Coronary artery (tissue), 2 donors: ENCODE data around the gene TOMT.
"Not testable (repeated sequence)": the region's sequence is repeated elsewhere in the genome, so short reads cannot be mapped to it uniquely, and the experiment has no call there.

Experiments used
- DNase-seq: peaks from one replicate; pipeline ENCODE4 v3.0.0-alpha.2; 2017; ENCODE audit warnings: low spot score
- H3K27ac ChIP-seq, 2 donors: fragments of 200-600 bp; sonication (generic); one replicate each; pipeline ENCODE4 v1.5.1; 2016 to 2019
- H3K4me3 ChIP-seq: fragments of 200-600 bp; sonication (generic); 2 replicates; pipeline ENCODE4 v1.5.1; 2016; ENCODE audit warnings: mild to moderate bottlenecking, moderate library complexity
- TF ChIP-seq, protein P1 (sequence below): fragments of 200-600 bp; sonication (generic); IDR thresholded peaks from one replicate; pipeline ENCODE4 v1.5.1; 2019; ENCODE audit warnings: antibody characterized with exemption

TOMT gene

DNA sequence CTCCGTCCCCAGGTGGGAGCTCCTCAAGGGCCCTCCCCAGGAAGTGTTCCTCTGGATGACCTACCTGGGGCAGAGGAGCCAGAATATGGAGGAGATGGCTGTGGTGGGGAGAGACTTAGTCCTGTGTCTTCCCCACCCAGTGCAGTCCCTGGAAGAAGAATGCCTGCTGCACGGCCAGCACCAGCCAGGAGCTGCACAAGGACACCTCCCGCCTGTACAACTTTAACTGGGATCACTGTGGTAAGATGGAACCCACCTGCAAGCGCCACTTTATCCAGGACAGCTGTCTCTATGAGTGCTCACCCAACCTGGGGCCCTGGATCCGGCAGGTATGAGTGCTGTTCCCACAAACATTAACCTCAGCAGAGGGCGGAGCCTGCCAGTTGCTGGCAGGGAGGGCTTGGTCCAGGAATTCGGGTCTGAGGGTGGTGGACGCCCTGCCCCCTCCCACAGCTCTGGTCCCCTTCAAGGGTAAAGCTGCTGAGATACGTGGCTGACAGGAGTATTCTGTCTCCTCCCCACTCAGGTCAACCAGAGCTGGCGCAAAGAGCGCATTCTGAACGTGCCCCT is 33.2 kb downstream of the TOMT start:
- Histone ChIP-seq H3K4me3 (no peak overlapping the region), H3K27ac (no peak overlapping the region)
- DNase-seq, result no peak
- TF ChIP-seq, protein P1, sequence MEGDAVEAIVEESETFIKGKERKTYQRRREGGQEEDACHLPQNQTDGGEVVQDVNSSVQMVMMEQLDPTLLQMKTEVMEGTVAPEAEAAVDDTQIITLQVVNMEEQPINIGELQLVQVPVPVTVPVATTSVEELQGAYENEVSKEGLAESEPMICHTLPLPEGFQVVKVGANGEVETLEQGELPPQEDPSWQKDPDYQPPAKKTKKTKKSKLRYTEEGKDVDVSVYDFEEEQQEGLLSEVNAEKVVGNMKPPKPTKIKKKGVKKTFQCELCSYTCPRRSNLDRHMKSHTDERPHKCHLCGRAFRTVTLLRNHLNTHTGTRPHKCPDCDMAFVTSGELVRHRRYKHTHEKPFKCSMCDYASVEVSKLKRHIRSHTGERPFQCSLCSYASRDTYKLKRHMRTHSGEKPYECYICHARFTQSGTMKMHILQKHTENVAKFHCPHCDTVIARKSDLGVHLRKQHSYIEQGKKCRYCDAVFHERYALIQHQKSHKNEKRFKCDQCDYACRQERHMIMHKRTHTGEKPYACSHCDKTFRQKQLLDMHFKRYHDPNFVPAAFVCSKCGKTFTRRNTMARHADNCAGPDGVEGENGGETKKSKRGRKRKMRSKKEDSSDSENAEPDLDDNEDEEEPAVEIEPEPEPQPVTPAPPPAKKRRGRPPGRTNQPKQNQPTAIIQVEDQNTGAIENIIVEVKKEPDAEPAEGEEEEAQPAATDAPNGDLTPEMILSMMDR, result no peak

DNA sequence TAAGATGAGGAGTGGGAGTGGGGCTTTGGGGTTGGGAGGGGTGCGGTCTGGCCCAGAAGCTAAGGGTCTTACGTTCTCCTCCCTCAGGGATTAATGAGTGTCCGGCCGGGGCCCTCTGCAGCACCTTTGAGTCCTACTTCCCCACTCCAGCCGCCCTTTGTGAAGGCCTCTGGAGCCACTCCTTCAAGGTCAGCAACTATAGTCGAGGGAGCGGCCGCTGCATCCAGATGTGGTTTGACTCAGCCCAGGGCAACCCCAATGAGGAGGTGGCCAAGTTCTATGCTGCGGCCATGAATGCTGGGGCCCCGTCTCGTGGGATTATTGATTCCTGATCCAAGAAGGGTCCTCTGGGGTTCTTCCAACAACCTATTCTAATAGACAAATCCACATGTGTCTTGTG is 33.8 kb downstream of the TOMT start:
- H3K4me3 ChIP-seq, result no peak overlapping the region
- no peak overlapping the region for H3K27ac ChIP-seq
- no peak for DNase-seq
- TF ChIP-seq, protein P1, result no peak

DNA sequence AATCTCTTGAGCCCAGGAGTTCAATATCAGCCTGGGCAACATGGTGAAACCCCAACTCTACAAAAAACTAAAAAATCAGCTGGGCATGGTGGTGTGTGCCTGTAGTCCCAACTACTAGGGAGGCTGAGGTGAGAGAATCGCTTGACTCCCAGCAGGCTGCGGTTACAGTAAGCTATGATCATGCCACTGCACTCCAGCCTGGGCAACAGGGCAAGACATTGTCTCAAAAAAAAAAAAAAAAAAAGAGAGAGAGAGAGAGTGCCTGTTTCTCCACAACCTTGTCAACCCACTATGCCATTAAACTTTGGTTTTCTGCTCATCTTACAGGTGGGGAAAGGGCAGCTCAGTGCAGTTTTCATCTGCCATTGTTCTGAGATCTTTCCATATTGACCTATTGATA is 34.9 kb downstream of the TOMT start:
- TF ChIP-seq, protein P1, result no peak
- H3K27ac ChIP-seq, result no peak overlapping the region

DNA sequence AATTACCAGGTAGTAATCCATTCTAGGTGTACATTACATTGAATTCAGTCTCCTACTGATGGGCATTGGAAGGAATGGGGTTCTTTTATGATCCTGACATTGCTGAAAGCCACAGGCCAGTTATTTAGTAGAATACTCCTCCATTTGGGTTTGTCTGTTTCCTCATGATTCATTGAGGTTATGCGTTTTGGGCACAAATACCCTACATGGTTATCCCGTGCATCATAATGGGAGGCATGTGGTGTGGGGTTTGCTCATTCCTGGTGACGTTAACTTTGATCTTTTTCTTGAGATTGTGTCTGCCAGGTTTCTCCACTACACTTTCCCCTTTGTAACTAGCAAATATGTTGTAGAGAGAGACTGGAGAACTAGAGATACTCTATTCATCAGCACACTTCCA is 35.3 kb downstream of the TOMT start:
- no peak overlapping the region for H3K27ac ChIP-seq

More for the DNA sequence above, 34.9 kb downstream of the TOMT start:
- H3K4me3 ChIP-seq, result no peak overlapping the region
- no peak for DNase-seq

DNA sequence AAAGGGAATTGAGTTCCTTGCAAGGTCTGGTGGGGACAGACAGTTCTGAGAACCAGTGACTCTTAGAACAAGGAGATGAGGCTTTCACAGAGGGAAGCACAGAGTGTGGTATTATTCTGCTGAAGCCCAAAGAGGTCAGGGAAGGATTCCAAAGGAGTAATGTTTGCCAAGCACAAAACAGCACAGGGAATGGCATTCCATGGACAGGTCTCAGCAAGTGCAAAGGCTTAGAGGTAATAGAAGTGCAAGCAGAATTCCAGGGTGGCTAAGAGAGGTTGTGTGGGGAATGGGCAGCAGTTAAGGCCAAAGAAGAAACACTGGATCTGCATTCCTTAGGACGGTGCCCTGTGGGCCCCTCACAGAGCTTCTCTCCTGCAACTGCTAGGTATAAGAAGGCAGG is 36.4 kb downstream of the TOMT start:
- DNase-seq, H3K27ac ChIP-seq, H3K4me3 ChIP-seq: not testable (repeated sequence)

More for the DNA sequence above, 35.3 kb downstream of the TOMT start:
- no peak overlapping the region for H3K4me3 ChIP-seq
- no peak for DNase-seq
- TF ChIP-seq, protein P1, result no peak

DNA sequence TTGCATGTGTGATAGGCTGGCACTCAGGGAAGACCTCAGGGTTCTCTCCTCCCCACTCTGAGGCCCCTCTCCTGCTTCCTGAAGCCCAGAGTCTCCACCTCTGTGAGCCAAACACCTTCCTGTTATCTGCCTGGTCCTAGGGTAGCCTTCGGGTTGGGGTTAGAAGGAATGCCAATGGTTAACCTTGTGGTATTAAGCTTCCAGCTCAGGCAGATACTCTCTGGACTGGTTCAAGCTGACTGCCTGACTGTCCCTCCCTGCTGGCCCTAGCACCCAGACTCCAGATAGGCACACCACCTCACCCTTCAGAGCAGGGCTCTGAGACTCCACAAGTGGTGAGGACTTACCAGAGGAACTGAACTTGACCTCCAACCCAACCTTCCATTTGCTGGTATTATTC is 36.8 kb downstream of the TOMT start:
- DNase-seq, H3K4me3 ChIP-seq, H3K27ac ChIP-seq: not testable (repeated sequence)

DNA sequence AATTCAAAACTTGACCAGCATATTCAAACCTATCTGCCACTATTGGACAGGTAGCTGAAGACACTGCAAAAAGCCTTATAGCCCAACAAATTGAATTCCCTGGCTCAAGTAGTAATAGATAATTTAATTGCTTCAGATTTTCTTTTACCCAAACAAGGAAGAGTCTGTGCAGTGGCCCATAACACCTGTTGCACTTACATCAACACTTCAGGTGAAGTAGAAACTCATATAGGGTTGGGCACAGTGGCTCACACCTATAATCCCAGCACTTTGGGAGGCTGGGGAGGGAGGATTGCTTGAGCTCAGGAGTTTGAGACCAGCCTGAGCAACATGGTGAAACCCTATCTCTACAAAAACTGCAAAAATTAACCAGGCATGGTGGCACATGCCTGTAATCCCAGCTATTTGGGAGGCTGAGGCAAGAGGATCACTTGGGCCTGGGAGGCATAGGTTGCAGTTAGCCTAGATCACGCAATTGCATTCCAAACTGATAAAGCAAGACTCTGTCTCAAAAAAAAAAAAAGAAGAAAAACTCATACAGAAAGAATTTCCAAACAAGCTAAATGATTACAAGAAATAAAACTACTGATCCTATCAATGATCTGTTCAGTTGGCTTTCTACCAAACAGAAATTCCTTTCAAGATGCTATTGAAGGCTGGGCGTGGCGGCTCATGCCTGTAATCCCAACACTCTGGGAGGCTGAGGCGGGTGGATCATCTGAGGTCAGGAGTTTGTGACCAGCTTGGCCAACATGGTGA is 39.3 kb downstream of the TOMT start:
- TF ChIP-seq, protein P1, result no peak
- DNase-seq, result no peak
- no peak overlapping the region for H3K4me3 ChIP-seq
- H3K27ac ChIP-seq, result no peak overlapping the region

DNA sequence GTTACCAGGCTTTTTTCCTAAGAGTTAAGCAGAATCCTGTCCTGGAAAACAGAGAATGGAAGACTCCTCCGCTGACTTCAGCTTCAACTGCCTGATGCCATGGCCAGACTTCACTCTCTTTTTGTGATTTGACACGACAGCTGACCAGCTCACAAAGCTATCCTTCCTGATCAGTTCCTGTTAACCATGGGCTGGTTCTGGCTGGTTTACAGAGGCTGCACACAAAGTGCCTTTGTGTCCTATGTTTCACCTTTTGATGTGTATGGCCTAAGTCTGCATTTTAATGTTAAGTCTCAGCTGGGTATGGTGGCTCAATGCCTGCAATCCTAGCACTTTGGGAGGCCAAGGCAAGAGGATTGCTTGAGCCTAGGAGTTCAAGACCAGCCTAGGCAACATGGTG is 40.9 kb downstream of the TOMT start:
- TF ChIP-seq, protein P1, result no peak
- Histone ChIP-seq H3K4me3 (no peak overlapping the region), H3K27ac (no peak overlapping the region)
- DNase-seq, result no peak
